ENCODE data around the gene PTPRCAP. TPM values are rescaled to one million over a fixed set of nuclear protein-coding genes. Genes with fewer than 3 reads are reported as not detected.
"Not testable (repeated sequence)": the region's sequence is repeated elsewhere in the genome, so short reads cannot be mapped to it uniquely, and the experiment has no call there.

Gene PTPRCAP
- total and polyA plus RNA-seq, 2 donors (not counting 1 experiment from before 2014, with no cell fraction given) = 266 to 565 TPM

GRCh38 chr11:67482275-67482826 lies 44.9 kb upstream of the PTPRCAP start:
- no peak for DNase-seq

GRCh38 chr11:67477344-67478050 lies 40.0 kb upstream of the PTPRCAP start:
- H3K4me2 ChIP-seq (replicated peaks; ENCODE audit: low read depth, low read length, poor library complexity, severe bottlenecking); H3K27ac Mint-ChIP-seq; H2AFZ ChIP-seq (ENCODE audit: insufficient read depth, low read depth, low read length, poor library complexity, severe bottlenecking); H3K79me2 ChIP-seq (ENCODE audit: control insufficient read depth, insufficient read depth, low read length); DNase-seq; intact Hi-C loops (cut with micrococcal nuclease); H3K36me3 ChIP-seq (replicated peaks in 1 of 2; ENCODE audit: control extremely low read depth in 1 of 2, control insufficient read depth in 1 of 2, extremely low read depth in 1 of 2, insufficient read depth in 2 of 2, low read length in 1 of 2); H3K9me3 ChIP-seq (ENCODE audit: control extremely low read depth in 1 of 3, control insufficient read depth in 2 of 3, insufficient read depth in 1 of 3, low read length in 2 of 3); H3K4me1 ChIP-seq (ENCODE audit: control insufficient read depth in 2 of 2, insufficient read depth in 2 of 2, low read length in 2 of 2); H3K4me3 ChIP-seq (ENCODE audit: control extremely low read depth in 1 of 5, extremely low read depth in 1 of 5, insufficient read depth in 1 of 5, low read depth in 2 of 5, low read length in 4 of 5); H3K27me3 Mint-ChIP-seq; H3K4me1 Mint-ChIP-seq; H3K9me3 Mint-ChIP-seq (ENCODE audit: insufficient read depth); H3K9ac ChIP-seq (ENCODE audit: low read length); H3K27me3 ChIP-seq (replicated peaks in 1 of 4; ENCODE audit: control extremely low read depth in 1 of 4, control insufficient read depth in 3 of 4, insufficient read depth in 4 of 4, low read length in 3 of 4); ATAC-seq (ENCODE audit: low read depth); H3K27ac ChIP-seq (ENCODE audit: low read length in 2 of 2); H4K20me1 ChIP-seq (ENCODE audit: control insufficient read depth, insufficient read depth, low read length, poor library complexity, severe bottlenecking); H3K4me3 Mint-ChIP-seq: not testable (repeated sequence)
- ChIA-PET POLR2A (interaction anchor here (1.6 kb wide), 1 partner anchor 9 kb away, joined by 3 read pairs; the partner anchor contains the start of gene TMEM134), CTCF (interaction anchor here (1.5 kb wide), 1 partner anchor 127 kb away, joined by 4 read pairs; no protein-coding TSS in a partner anchor)
- WGBS (ENCODE audit: insufficient coverage) = 100% methylated on average over 1 of the region's 16 CpGs

More at GRCh38 chr11:67482275-67482826, 44.9 kb upstream of the PTPRCAP start:
- Histone ChIP-seq H3K27me3 (replicated peaks in 1 of 4; ENCODE audit: control extremely low read depth in 1 of 4, control insufficient read depth in 3 of 4, insufficient read depth in 4 of 4, low read length in 3 of 4) (no peaks in the 10 kb centered on the region), H4K20me1 (ENCODE audit: control insufficient read depth, insufficient read depth, low read length, poor library complexity, severe bottlenecking) (peaks cover 28% of the 10 kb centered on the region), H3K9ac (ENCODE audit: low read length) (peak overlapping the region; percentile 71), H2AFZ (ENCODE audit: insufficient read depth, low read depth, low read length, poor library complexity, severe bottlenecking) (peak overlapping the region; percentile 83), H3K4me2 (replicated peaks; ENCODE audit: low read depth, low read length, poor library complexity, severe bottlenecking) (peak overlapping the region; percentile 89), H3K9me3 (ENCODE audit: control extremely low read depth in 1 of 3, control insufficient read depth in 2 of 3, insufficient read depth in 1 of 3, low read length in 2 of 3) (no peaks in the 10 kb centered on the region), H3K4me3 (ENCODE audit: control extremely low read depth in 1 of 5, extremely low read depth in 1 of 5, insufficient read depth in 1 of 5, low read depth in 2 of 5, low read length in 4 of 5) (peak overlapping the region; percentile 56 to 99 (median 68)), H3K79me2 (ENCODE audit: control insufficient read depth, insufficient read depth, low read length) (peaks cover 35% of the 10 kb centered on the region), H3K4me1 (ENCODE audit: control insufficient read depth in 2 of 2, insufficient read depth in 2 of 2, low read length in 2 of 2) (peaks cover 38 to 48% of the 10 kb centered on the region in 2 donors), H3K36me3 (replicated peaks in 1 of 2; ENCODE audit: control extremely low read depth in 1 of 2, control insufficient read depth in 1 of 2, extremely low read depth in 1 of 2, insufficient read depth in 2 of 2, low read length in 1 of 2) (peaks cover 0 to 10% of the 10 kb centered on the region in 2 experiments), H3K27ac (ENCODE audit: low read length in 2 of 2) (peak overlapping the region; percentile 75 to 79)
- Mint-ChIP-seq H3K27me3 (no peaks in the 10 kb centered on the region), H3K9me3 (ENCODE audit: insufficient read depth) (no peaks in the 10 kb centered on the region), H3K27ac (peak overlapping the region; percentile 100), H3K4me3 (peak overlapping the region; percentile 99), H3K4me1 (peaks cover 48% of the 10 kb centered on the region)
- WGBS (ENCODE audit: insufficient coverage) = 34% methylated on average over 9 of the region's 19 CpGs
- no peak for TF ChIP-seq CTCF (IDR thresholded peaks at IDR 0.05)
- TF ChIP-seq EZH2 (IDR thresholded peaks at IDR 0.05; ENCODE audit: borderline replicate concordance, insufficient read depth, low read depth, low read length, poor library complexity, severe bottlenecking) = no peak
- intact Hi-C loops (cut with micrococcal nuclease) = loop anchor here (1.0 to 2.0 kb wide), 5 partner anchors 23 to 206 kb away; partner anchors contain the start of genes PITPNM1, PTPRCAP and RPS6KB2
- CTCF ChIA-PET = interaction anchor here (0.7 to 4.0 kb wide), 11 partner anchors 9 to 131 kb away, joined by 3 to 19 read pairs (median 4); partner anchors contain the start of genes PPP1CA, RAD9A and TBC1D10C
- POLR2A ChIA-PET = interaction anchor here (0.8 to 4.9 kb wide), 12 partner anchors 9 to 194 kb away, joined by 3 to 53 read pairs (median 6); partner anchors contain the start of genes PITPNM1, POLD4, PPP1CA and PTPRCAP
- ATAC-seq (ENCODE audit: low read depth) = peak; percentile 7

GRCh38 chr11:67476692-67477091 lies 39.2 kb upstream of the PTPRCAP start:
- CTCF ChIA-PET = interaction anchor here (1.1 to 1.5 kb wide), 2 partner anchors 75 to 126 kb away, joined by 3 to 4 read pairs; partner anchors contain the start of gene PPP1CA
- H3K4me1 ChIP-seq (ENCODE audit: control insufficient read depth in 2 of 2, insufficient read depth in 2 of 2, low read length in 2 of 2); H2AFZ ChIP-seq (ENCODE audit: insufficient read depth, low read depth, low read length, poor library complexity, severe bottlenecking); H3K4me3 Mint-ChIP-seq; H3K4me3 ChIP-seq (ENCODE audit: control extremely low read depth in 1 of 5, extremely low read depth in 1 of 5, insufficient read depth in 1 of 5, low read depth in 2 of 5, low read length in 4 of 5); H3K9ac ChIP-seq (ENCODE audit: low read length); H4K20me1 ChIP-seq (ENCODE audit: control insufficient read depth, insufficient read depth, low read length, poor library complexity, severe bottlenecking); H3K4me2 ChIP-seq (replicated peaks; ENCODE audit: low read depth, low read length, poor library complexity, severe bottlenecking); H3K9me3 Mint-ChIP-seq (ENCODE audit: insufficient read depth); DNase-seq; intact Hi-C loops (cut with micrococcal nuclease); H3K9me3 ChIP-seq (ENCODE audit: control extremely low read depth in 1 of 3, control insufficient read depth in 2 of 3, insufficient read depth in 1 of 3, low read length in 2 of 3); H3K27me3 Mint-ChIP-seq; ATAC-seq (ENCODE audit: low read depth); H3K27ac ChIP-seq (ENCODE audit: low read length in 2 of 2); H3K79me2 ChIP-seq (ENCODE audit: control insufficient read depth, insufficient read depth, low read length); H3K4me1 Mint-ChIP-seq; H3K27me3 ChIP-seq (replicated peaks in 1 of 4; ENCODE audit: control extremely low read depth in 1 of 4, control insufficient read depth in 3 of 4, insufficient read depth in 4 of 4, low read length in 3 of 4); H3K36me3 ChIP-seq (replicated peaks in 1 of 2; ENCODE audit: control extremely low read depth in 1 of 2, control insufficient read depth in 1 of 2, extremely low read depth in 1 of 2, insufficient read depth in 2 of 2, low read length in 1 of 2): not testable (repeated sequence)
- POLR2A ChIA-PET = interaction anchor here (0.5 to 1.6 kb wide), 3 partner anchors 8 to 18 kb away, joined by 3 to 4 read pairs (median 3); partner anchors contain the start of gene TMEM134
- H3K27ac Mint-ChIP-seq = peak overlapping the region; percentile 15
- 92% methylated on average over 7 of the region's 10 CpGs for WGBS (ENCODE audit: insufficient coverage)
